ENCODE results near the gene NCF4.

The NCF4 gene

GRCh38 chr22:36860821-36861659 is at the start of gene NCF4:
Gene NCF4 (plus strand): TSS chr22:36861006. CDS start chr22:36861172, 166 bp downstream.
- FAIRE-seq (no peak), DNase-seq (ENCODE audit: low spot score) (no peak)

GRCh38 chr22:36811094-36811800 is 49.6 kb upstream of the NCF4 start:
- no peak for FAIRE-seq
- DNase-seq (ENCODE audit: low spot score) = no peak

- FAIRE-seq = no peak
- DNase-seq (ENCODE audit: low spot score) = no peak
Observed at GRCh38 chr22:36814801-36815200, 46.0 kb upstream of the NCF4 start.

GRCh38 chr22:36815558-36816338 is 45.1 kb upstream of the NCF4 start:
- FAIRE-seq = no peak
- no peak for DNase-seq (ENCODE audit: low spot score)

- FAIRE-seq (no peak), DNase-seq (ENCODE audit: low spot score) (no peak)
Observed at GRCh38 chr22:36816339-36816635, 44.5 kb upstream of the NCF4 start.

GRCh38 chr22:36816636-36817524 is 43.9 kb upstream of the NCF4 start, which contains the start of gene PVALB:
Gene PVALB (minus strand): TSS chr22:36817035. CDS start chr22:36817005, 30 bp downstream.
- DNase-seq (ENCODE audit: low spot score) = no peak
- FAIRE-seq = no peak

- no peak for FAIRE-seq
Observed at GRCh38 chr22:36817525-36817848, 43.3 kb upstream of the NCF4 start.

GRCh38 chr22:36818010-36818642 is 42.7 kb upstream of the NCF4 start:
- DNase-seq (ENCODE audit: low spot score) (no peak), FAIRE-seq (no peak)

More at GRCh38 chr22:36817525-36817848, 43.3 kb upstream of the NCF4 start:
- DNase-seq (ENCODE audit: low spot score) = no peak

- DNase-seq (ENCODE audit: low spot score) (no peak), FAIRE-seq (no peak)
Observed at GRCh38 chr22:36819112-36819511, 41.7 kb upstream of the NCF4 start.

- DNase-seq (ENCODE audit: low spot score) (no peak), FAIRE-seq (no peak)
Observed at GRCh38 chr22:36822581-36822980, 38.2 kb upstream of the NCF4 start.

GRCh38 chr22:36823186-36823839 is 37.5 kb upstream of the NCF4 start:
- FAIRE-seq (no peak), DNase-seq (ENCODE audit: low spot score) (no peak)

- no peak for FAIRE-seq
- DNase-seq (ENCODE audit: low spot score) = no peak
Observed at GRCh38 chr22:36824655-36825054, 36.2 kb upstream of the NCF4 start.

GRCh38 chr22:36826262-36826661 is 34.5 kb upstream of the NCF4 start:
- FAIRE-seq = no peak
- DNase-seq (ENCODE audit: low spot score) = no peak

GRCh38 chr22:36828815-36829214 is 32.0 kb upstream of the NCF4 start:
- FAIRE-seq = no peak
- DNase-seq (ENCODE audit: low spot score) = no peak

GRCh38 chr22:36829370-36830002 is 31.3 kb upstream of the NCF4 start:
- no peak for FAIRE-seq
- DNase-seq (ENCODE audit: low spot score) = no peak

GRCh38 chr22:36830601-36831000 is 30.2 kb upstream of the NCF4 start:
- FAIRE-seq = no peak

GRCh38 chr22:36831206-36831605 is 29.6 kb upstream of the NCF4 start:
- no peak for DNase-seq (ENCODE audit: low spot score)
- no peak for FAIRE-seq

More at GRCh38 chr22:36830601-36831000, 30.2 kb upstream of the NCF4 start:
- DNase-seq (ENCODE audit: low spot score) = no peak

- no peak for FAIRE-seq
- DNase-seq (ENCODE audit: low spot score) = no peak
Observed at GRCh38 chr22:36831717-36832116, 29.1 kb upstream of the NCF4 start.

- no peak for DNase-seq (ENCODE audit: low spot score)
- FAIRE-seq = no peak
Observed at GRCh38 chr22:36833073-36833472, 27.7 kb upstream of the NCF4 start.

GRCh38 chr22:36835903-36836302 is 24.9 kb upstream of the NCF4 start:
- FAIRE-seq = no peak
- DNase-seq (ENCODE audit: low spot score) = no peak

Data from RCC 7860 (cell line).